OCI-LY1 (cell line): ENCODE results near the gene RFNG.

ENCODE experiments used
- H2AFZ ChIP-seq: fragments of 200-600 bp; sonication (generic), shearing (Covaris generic); 2 replicates; pipeline ENCODE4 v1.6.0; 2014; ENCODE audit warnings: antibody characterized with exemption, mild to moderate bottlenecking, low read length
- H3F3A ChIP-seq: fragments of 200-600 bp; sonication (generic), shearing (Covaris generic); 2 replicates; pipeline ENCODE4 v1.6.0; 2014; ENCODE audit warnings: mild to moderate bottlenecking, antibody characterized with exemption, low read length, moderate library complexity; ENCODE audit not compliant: insufficient read depth
- H3K27ac ChIP-seq: fragments of 200-600 bp; sonication (generic); 2 replicates; pipeline ENCODE4 v1.5.1; 2014; ENCODE audit warnings: low read length, mixed run types, mild to moderate bottlenecking, low read depth; ENCODE audit not compliant: poor library complexity, severe bottlenecking
- H3K27me3 ChIP-seq: fragments of 200-600 bp; sonication (generic); 2 replicates; pipeline ENCODE4 v1.6.0; 2014; ENCODE audit warnings: antibody characterized with exemption, mild to moderate bottlenecking, low read length, moderate library complexity; ENCODE audit not compliant: insufficient read depth
- H3K36me3 ChIP-seq: fragments of 200-600 bp; sonication (generic); 2 replicates; pipeline ENCODE4 v1.6.1; 2014; ENCODE audit warnings: mild to moderate bottlenecking, antibody characterized with exemption, low read length, moderate library complexity, mixed read lengths; ENCODE audit not compliant: insufficient read depth
- H3K4me1 ChIP-seq: fragments of 200-600 bp; sonication (generic); 2 replicates; pipeline ENCODE4 v1.5.1; 2014; ENCODE audit warnings: mild to moderate bottlenecking, low read length, moderate library complexity; ENCODE audit not compliant: insufficient read depth, severe bottlenecking
- H3K4me2 ChIP-seq: fragments of 200-600 bp; sonication (generic), shearing (Covaris generic); 2 replicates; pipeline ENCODE4 v1.6.1; 2014; ENCODE audit warnings: low read length
- H3K4me3 ChIP-seq: fragments of 200-600 bp; sonication (generic); 2 replicates; pipeline ENCODE4 v1.5.1; 2014; ENCODE audit warnings: low read length, low read depth, mild to moderate bottlenecking, mixed read lengths; ENCODE audit not compliant: poor library complexity, severe bottlenecking
- H3K79me2 ChIP-seq: fragments of 200-600 bp; shearing (Covaris generic); 2 replicates; pipeline ENCODE4 v1.6.1; 2016; ENCODE audit warnings: mixed run types, low read length, mixed read lengths; ENCODE audit not compliant: insufficient read depth
- H3K9ac ChIP-seq: fragments of 200-600 bp; sonication (generic), shearing (Covaris generic); 2 replicates; pipeline ENCODE4 v1.6.1; 2014; ENCODE audit warnings: mild to moderate bottlenecking, low read length, mixed read lengths
- H3K9me2 ChIP-seq: fragments of 200-600 bp; sonication (generic), shearing (Covaris generic); 2 replicates; pipeline ENCODE4 v1.6.1; 2014; ENCODE audit warnings: low read depth, mild to moderate bottlenecking, low read length, mixed read lengths
- H3K9me3 ChIP-seq: fragments of 200-600 bp; shearing (Covaris generic); 2 replicates; pipeline ENCODE4 v1.6.1; 2014; ENCODE audit warnings: low read length, mixed read lengths
- H4K20me1 ChIP-seq: fragments of 200-600 bp; sonication (generic), shearing (Covaris generic); 2 replicates; pipeline ENCODE4 v1.6.0; 2016; ENCODE audit warnings: mild to moderate bottlenecking, low read length; ENCODE audit not compliant: insufficient read depth
- CTCF ChIP-seq: fragments of 200-600 bp; sonication (generic), shearing (Covaris generic); IDR thresholded peaks from 2 replicates; pipeline ENCODE4 v1.5.1; 2017; ENCODE audit warnings: mild to moderate bottlenecking, antibody characterized with exemption, low read length, moderate library complexity, mixed read lengths
- EZH2 ChIP-seq: fragments of 200-600 bp; sonication (generic), shearing (Covaris generic); IDR thresholded peaks from 2 replicates; pipeline ENCODE4 v1.8.0; 2017; ENCODE audit warnings: borderline replicate concordance, mixed run types, mild to moderate bottlenecking, antibody characterized with exemption, low read length, moderate library complexity, mixed read lengths

Gene RFNG

GRCh38 chr17:82059272-82060000 is 7.8 kb upstream of the RFNG start:
- peaks cover 95% of the 10 kb centered on the region for H3K36me3 ChIP-seq
- H3K27ac ChIP-seq: no peak overlapping the region

GRCh38 chr17:82058855-82059249 is 7.2 kb upstream of the RFNG start:
- TF ChIP-seq CTCF: no peak
- no peak for TF ChIP-seq EZH2
- H3K9me2 ChIP-seq: no peaks in the 10 kb centered on the region
- H3K27me3 ChIP-seq: no peaks in the 10 kb centered on the region
- H3K9me3 ChIP-seq: no peaks in the 10 kb centered on the region
- peaks cover 6% of the 10 kb centered on the region for H3K4me1 ChIP-seq
- no peak overlapping the region for H2AFZ ChIP-seq
- no peak overlapping the region for H3K27ac ChIP-seq
- H3K4me3 ChIP-seq: no peak overlapping the region
- H3K4me2 ChIP-seq: no peak overlapping the region
- peaks cover 98% of the 10 kb centered on the region for H3K36me3 ChIP-seq
- no peaks in the 10 kb centered on the region for H3F3A ChIP-seq
- H4K20me1 ChIP-seq: no peaks in the 10 kb centered on the region
- no peaks in the 10 kb centered on the region for H3K79me2 ChIP-seq
- no peak overlapping the region for H3K9ac ChIP-seq

More at GRCh38 chr17:82059272-82060000, 7.8 kb upstream of the RFNG start:
- H3K4me3 ChIP-seq: no peak overlapping the region
- no peaks in the 10 kb centered on the region for H3F3A ChIP-seq
- TF ChIP-seq CTCF (no peak), EZH2 (no peak)
- H3K9ac ChIP-seq: no peak overlapping the region
- H3K79me2 ChIP-seq: no peaks in the 10 kb centered on the region
- peaks cover 11% of the 10 kb centered on the region for H3K4me1 ChIP-seq
- H2AFZ ChIP-seq: no peak overlapping the region
- H3K9me2 ChIP-seq: no peaks in the 10 kb centered on the region
- H3K27me3 ChIP-seq: no peaks in the 10 kb centered on the region
- H3K4me2 ChIP-seq: no peak overlapping the region
- H4K20me1 ChIP-seq: no peaks in the 10 kb centered on the region
- H3K9me3 ChIP-seq: no peaks in the 10 kb centered on the region

GRCh38 chr17:82058230-82058854 is 6.7 kb upstream of the RFNG start:
- Histone ChIP-seq H3K4me2 (no peak overlapping the region), H3K79me2 (no peaks in the 10 kb centered on the region), H3K27ac (no peak overlapping the region), H4K20me1 (no peaks in the 10 kb centered on the region), H3F3A (no peaks in the 10 kb centered on the region), H3K9me2 (no peaks in the 10 kb centered on the region), H3K4me1 (peaks cover 5% of the 10 kb centered on the region), H3K9ac (no peak overlapping the region), H3K4me3 (no peak overlapping the region), H3K9me3 (no peaks in the 10 kb centered on the region), H2AFZ (no peak overlapping the region), H3K36me3 (peaks cover 98% of the 10 kb centered on the region), H3K27me3 (no peaks in the 10 kb centered on the region)
- TF ChIP-seq CTCF (no peak), EZH2 (no peak)
